ENCODE measurements around the gene GFRA1.

GRCh38 chr10:116015583-116016333 lies 257.2 kb downstream of the GFRA1 start:
- no peak for TF ChIP-seq EZH2 (IDR thresholded peaks at IDR 0.05; ENCODE audit: low read length)
- TF ChIP-seq CTCF (optimal IDR thresholded peaks at IDR 0.05 in 1 of 3, IDR thresholded peaks at IDR 0.05 in 1 of 3, conservative IDR thresholded peaks at IDR 0.05 in 1 of 3; ENCODE audit: extremely low read depth in 1 of 3, insufficient read depth in 2 of 3, low read length in 3 of 3) = no peak
